GM23338 (cell line): ENCODE measurements around the gene RP9. TPM values are rescaled to one million over a fixed set of nuclear protein-coding genes. Genes with fewer than 3 reads are reported as not detected.

Experiments
- polyA plus RNA-seq: library from polyadenylated mRNA; unstranded; fragments of >200 nt; fragmentation: Nextera tagmentation; extraction: Ambion mirVana; gene quantifications from 2 replicates; pipeline ENCODE4 v1.2.1, GENCODE V29; 2016
- small RNA-seq: library from RNA; depleted of rRNA; stranded (forward); fragments of <200 nt; gene quantifications from one replicate; pipeline ENCODE3, GENCODE V24; 2014; ENCODE audit warnings: low replicate concordance
- total RNA-seq: library from RNA; depleted of rRNA; stranded (reverse); fragments of >200 nt; shearing (Covaris generic); gene quantifications from 2 replicates; pipeline ENCODE4 v1.2.3, GENCODE V29; 2014; rRNA removed

The RP9 gene
- total and polyA plus RNA-seq, 2 experiments from 2014 or later, result 8.7 to 43.2 TPM

Small RNAs within 50 kb of the gene (small RNA-seq; reads per million reads assigned to genes)
- gene AC074338.1 (not detected), gene RN7SL505P (not detected)

Other genes starting within 250 kb of the RP9 start
- gene KBTBD2, start 217.6 kb downstream of the RP9 start, total RNA-seq, result 33.9 and 34.9 TPM in 2 replicates
- 11.1 and 11.6 TPM in 2 replicates for gene KBTBD2, start 217.6 kb downstream of the RP9 start, polyA plus RNA-seq
- 13.0 and 15.8 TPM in 2 replicates for gene FKBP9, start 152.0 kb downstream of the RP9 start, total RNA-seq
- 5.1 and 5.2 TPM in 2 replicates for gene FKBP9, start 152.0 kb downstream of the RP9 start, polyA plus RNA-seq
- 28.5 and 36.8 TPM in 2 replicates for gene NT5C3A, start 46.6 kb downstream of the RP9 start, total RNA-seq
- 42.8 and 45.8 TPM in 2 replicates for gene NT5C3A, start 46.6 kb downstream of the RP9 start, polyA plus RNA-seq
- 66.1 and 69.6 TPM in 2 replicates for gene BBS9, start 20.2 kb upstream of the RP9 start, total RNA-seq
- gene BBS9, start 20.2 kb upstream of the RP9 start, polyA plus RNA-seq, result 21.9 and 27.2 TPM in 2 replicates